ENCODE results near the gene INO80D.

The INO80D gene

GRCh38 chr2:205947621-205948495 lies 138.1 kb downstream of the INO80D start:
- DNase-seq (ENCODE audit: low read depth in 2 of 2, low spot score in 1 of 2), result peak in 1 of 2 donors; percentile 15

- DNase-seq (ENCODE audit: low read depth in 2 of 2, low spot score in 1 of 2), result no peak
Observed at GRCh38 chr2:205946226-205946625, 139.7 kb downstream of the INO80D start.
